DOHH2 (cell line): ENCODE results near the gene PRKCD.

Source experiments
- H3F3A ChIP-seq: fragments of 200-600 bp; sonication (generic), shearing (Covaris generic); 2 replicates; pipeline ENCODE4 v1.6.0; 2016; ENCODE audit warnings: antibody characterized with exemption, mild to moderate bottlenecking; ENCODE audit not compliant: control insufficient read depth, insufficient read depth
- H3K27ac ChIP-seq: fragments of 200-600 bp; sonication (generic); 2 replicates; pipeline ENCODE4 v1.5.1; 2014; ENCODE audit warnings: low read depth, mild to moderate bottlenecking, low read length, moderate library complexity
- H3K27me3 ChIP-seq: fragments of 200-600 bp; sonication (generic); 2 replicates; pipeline ENCODE4 v1.6.1; 2014; ENCODE audit warnings: mild to moderate bottlenecking, low read length, mixed read lengths; ENCODE audit not compliant: control insufficient read depth
- H3K36me3 ChIP-seq: fragments of 200-600 bp; sonication (generic); 2 replicates; pipeline ENCODE4 v1.6.1; 2014; ENCODE audit warnings: mild to moderate bottlenecking, low read length, moderate library complexity, mixed read lengths; ENCODE audit not compliant: control insufficient read depth
- H3K4me1 ChIP-seq: fragments of 200-600 bp; sonication (generic); 2 replicates; pipeline ENCODE4 v1.6.1; 2014; ENCODE audit warnings: mild to moderate bottlenecking, low read length, mixed read lengths; ENCODE audit not compliant: control insufficient read depth
- H3K4me2 ChIP-seq: fragments of 200-600 bp; sonication (generic); 2 replicates; pipeline ENCODE4 v1.6.0; 2014; ENCODE audit warnings: mild to moderate bottlenecking, low read length, moderate library complexity
- H3K4me3 ChIP-seq: fragments of 200-600 bp; sonication (generic); 2 replicates; pipeline ENCODE4 v1.5.1; 2014; ENCODE audit warnings: mild to moderate bottlenecking, low read length, mixed read lengths
- H3K79me2 ChIP-seq: fragments of 200-600 bp; sonication (generic); 2 replicates; pipeline ENCODE4 v1.6.1; 2014; ENCODE audit warnings: mild to moderate bottlenecking, low read length, mixed read lengths; ENCODE audit not compliant: control insufficient read depth
- H3K9me2 ChIP-seq: fragments of 200-600 bp; sonication (generic); replicated peaks from 2 replicates; pipeline ENCODE4 v1.6.1; 2014; ENCODE audit warnings: mild to moderate bottlenecking, low read length, mixed read lengths; ENCODE audit not compliant: control insufficient read depth
- H3K9me3 ChIP-seq: fragments of 200-600 bp; sonication (generic); 2 replicates; pipeline ENCODE4 v1.6.1; 2014; ENCODE audit warnings: antibody characterized with exemption, low read length, mixed read lengths; ENCODE audit not compliant: control insufficient read depth, insufficient read depth
- H4K20me1 ChIP-seq: fragments of 200-600 bp; sonication (generic); 2 replicates; pipeline ENCODE4 v1.6.0; 2014; ENCODE audit warnings: low read depth, mild to moderate bottlenecking, antibody characterized with exemption, low read length, moderate library complexity; ENCODE audit not compliant: control insufficient read depth, insufficient read depth
- CTCF ChIP-seq: fragments of 200-600 bp; sonication (generic); IDR thresholded peaks from one replicate; pipeline ENCODE4 v1.5.1; 2014; ENCODE audit warnings: antibody characterized with exemption, mild to moderate bottlenecking, low read depth, low read length; ENCODE audit not compliant: poor library complexity, severe bottlenecking
- EZH2phosphoT487 ChIP-seq: fragments of 200-600 bp; sonication (generic); IDR thresholded peaks from 2 replicates; pipeline ENCODE4 v1.6.1; 2017; ENCODE audit warnings: borderline replicate concordance, mild to moderate bottlenecking, antibody characterized with exemption, low read length, moderate library complexity, mixed read lengths

The PRKCD gene

GRCh38 chr3:53155760-53156159, 5.2 kb upstream of the PRKCD start:
- no peak overlapping the region for H3K4me3 ChIP-seq
- H3K9me2 ChIP-seq: no peaks in the 10 kb centered on the region
- no peaks in the 10 kb centered on the region for H4K20me1 ChIP-seq
- TF ChIP-seq CTCF (no peak), EZH2phosphoT487 (no peak)
- H3K27me3 ChIP-seq: peaks cover 3% of the 10 kb centered on the region
- no peaks in the 10 kb centered on the region for H3K36me3 ChIP-seq
- H3K79me2 ChIP-seq: peaks cover 7% of the 10 kb centered on the region
- peaks cover 5% of the 10 kb centered on the region; the same call in 1 of the 2 replicates for H3F3A ChIP-seq
- H3K27ac ChIP-seq: no peak overlapping the region
- H3K9me3 ChIP-seq: no peaks in the 10 kb centered on the region
- peaks cover 41% of the 10 kb centered on the region for H3K4me1 ChIP-seq
- no peak overlapping the region for H3K4me2 ChIP-seq

DNA sequence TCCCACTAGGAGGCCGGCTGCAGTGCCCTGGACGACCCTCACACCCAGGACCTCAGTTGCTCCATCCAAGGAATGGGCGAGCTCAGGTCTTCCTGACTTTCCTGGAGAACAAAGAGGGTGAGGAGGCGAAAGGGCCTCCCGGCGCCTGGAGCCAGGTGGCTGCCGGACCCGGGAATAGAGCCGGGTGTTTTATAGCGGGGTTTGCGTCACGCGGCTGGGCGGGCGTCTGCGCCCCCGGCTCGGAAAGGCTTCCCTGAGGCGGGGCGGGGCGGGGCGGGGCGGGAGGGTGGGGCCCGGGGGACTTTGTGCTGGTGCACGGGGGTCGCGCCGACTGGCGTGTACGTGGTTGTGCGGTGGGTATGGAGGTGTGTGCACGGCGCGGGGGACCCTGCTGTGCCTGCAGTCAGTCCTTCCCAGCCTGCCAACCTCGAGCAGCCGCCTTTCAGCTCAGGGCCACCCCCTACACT, 4.6 kb upstream of the PRKCD start:
- TF ChIP-seq CTCF (no peak), EZH2phosphoT487 (no peak)
- Histone ChIP-seq H3K36me3 (peaks cover 2% of the 10 kb centered on the region; the same call in 1 of the 2 replicates), H3K27ac (no peak overlapping the region), H3K4me2 (no peak overlapping the region), H3K9me2 (no peaks in the 10 kb centered on the region), H3K4me1 (peaks cover 41% of the 10 kb centered on the region), H4K20me1 (no peaks in the 10 kb centered on the region), H3K9me3 (no peaks in the 10 kb centered on the region), H3F3A (peaks cover 5% of the 10 kb centered on the region; the same call in 1 of the 2 replicates), H3K27me3 (peaks cover 3% of the 10 kb centered on the region), H3K4me3 (no peak overlapping the region), H3K79me2 (peaks cover 11% of the 10 kb centered on the region)

GRCh38 chr3:53157974-53158580, 2.9 kb upstream of the PRKCD start:
- Histone ChIP-seq H3K9me3 (no peaks in the 10 kb centered on the region), H3K4me3 (peak overlapping the region; percentile 40), H3K27ac (peak overlapping the region; percentile 62), H4K20me1 (peaks cover 11% of the 10 kb centered on the region; the same call in 1 of the 2 replicates), H3K36me3 (peaks cover 14% of the 10 kb centered on the region), H3F3A (peaks cover 8% of the 10 kb centered on the region; the same call in 1 of the 2 replicates), H3K79me2 (peaks cover 28% of the 10 kb centered on the region), H3K4me1 (peaks cover 49% of the 10 kb centered on the region), H3K9me2 (no peaks in the 10 kb centered on the region), H3K27me3 (peaks cover 3% of the 10 kb centered on the region), H3K4me2 (peak overlapping the region; percentile 93)
- TF ChIP-seq EZH2phosphoT487 (no peak), CTCF (no peak)
